ENCODE results near the gene NEURL1.

The NEURL1 gene

GRCh38 chr10:103582331-103583123, 89.0 kb downstream of the NEURL1 start:
- TF ChIP-seq SIN3A (IDR thresholded peaks at IDR 0.05; ENCODE audit: borderline replicate concordance, insufficient read depth, low read length) (no peak), POLR2AphosphoS5 (IDR thresholded peaks at IDR 0.05; ENCODE audit: low read depth, low read length) (no peak), TAF1 (IDR thresholded peaks at IDR 0.05; ENCODE audit: borderline replicate concordance, insufficient read depth, low read length) (no peak), FOXP2 (optimal IDR thresholded peaks at IDR 0.05; ENCODE audit: borderline replicate concordance, extremely low read depth, extremely low read length, insufficient read depth) (no peak), REST (IDR thresholded peaks at IDR 0.05; ENCODE audit: insufficient read depth in 1 of 2, low read depth in 2 of 2, low read length in 2 of 2) (no peak)

- TF ChIP-seq REST (IDR thresholded peaks at IDR 0.05; ENCODE audit: insufficient read depth in 1 of 2, low read depth in 2 of 2, low read length in 2 of 2): no peak
- no peak for TF ChIP-seq TAF1 (IDR thresholded peaks at IDR 0.05; ENCODE audit: borderline replicate concordance, insufficient read depth, low read length)
- no peak for TF ChIP-seq POLR2AphosphoS5 (IDR thresholded peaks at IDR 0.05; ENCODE audit: low read depth, low read length)
- no peak for TF ChIP-seq FOXP2 (optimal IDR thresholded peaks at IDR 0.05; ENCODE audit: borderline replicate concordance, extremely low read depth, extremely low read length, insufficient read depth)
- TF ChIP-seq SIN3A (IDR thresholded peaks at IDR 0.05; ENCODE audit: borderline replicate concordance, insufficient read depth, low read length): no peak
Observed at GRCh38 chr10:103583871-103584215, 90.3 kb downstream of the NEURL1 start.

- TF ChIP-seq POLR2AphosphoS5 (IDR thresholded peaks at IDR 0.05; ENCODE audit: low read depth, low read length) (no peak), REST (IDR thresholded peaks at IDR 0.05; ENCODE audit: insufficient read depth in 1 of 2, low read depth in 2 of 2, low read length in 2 of 2) (no peak), FOXP2 (optimal IDR thresholded peaks at IDR 0.05; ENCODE audit: borderline replicate concordance, extremely low read depth, extremely low read length, insufficient read depth) (no peak), TAF1 (IDR thresholded peaks at IDR 0.05; ENCODE audit: borderline replicate concordance, insufficient read depth, low read length) (no peak), SIN3A (IDR thresholded peaks at IDR 0.05; ENCODE audit: borderline replicate concordance, insufficient read depth, low read length) (no peak)
Observed at GRCh38 chr10:103584216-103585010, 90.9 kb downstream of the NEURL1 start.

GRCh38 chr10:103585011-103585405, 91.5 kb downstream of the NEURL1 start:
- TF ChIP-seq SIN3A (IDR thresholded peaks at IDR 0.05; ENCODE audit: borderline replicate concordance, insufficient read depth, low read length) (no peak), FOXP2 (optimal IDR thresholded peaks at IDR 0.05; ENCODE audit: borderline replicate concordance, extremely low read depth, extremely low read length, insufficient read depth) (no peak), POLR2AphosphoS5 (IDR thresholded peaks at IDR 0.05; ENCODE audit: low read depth, low read length) (no peak)

GRCh38 chr10:103587073-103587472, 93.6 kb downstream of the NEURL1 start:
- TF ChIP-seq POLR2AphosphoS5 (IDR thresholded peaks at IDR 0.05; ENCODE audit: low read depth, low read length): no peak
- no peak for TF ChIP-seq REST (IDR thresholded peaks at IDR 0.05; ENCODE audit: insufficient read depth in 1 of 2, low read depth in 2 of 2, low read length in 2 of 2)
- TF ChIP-seq SIN3A (IDR thresholded peaks at IDR 0.05; ENCODE audit: borderline replicate concordance, insufficient read depth, low read length): no peak
- no peak for TF ChIP-seq FOXP2 (optimal IDR thresholded peaks at IDR 0.05; ENCODE audit: borderline replicate concordance, extremely low read depth, extremely low read length, insufficient read depth)
